ENCODE data around the gene YARS1.

Gene YARS1

GRCh38 chr1:32770221-32770731 is 46.9 kb downstream of the YARS1 start:
- no peak for DNase-seq (ENCODE audit: low read depth)
- no peak for TF ChIP-seq CTCF (IDR thresholded peaks at IDR 0.05; ENCODE audit: low read depth, low read length, missing control alignments)
- in situ Hi-C loops (cut with HindIII; ENCODE audit: low sequenced_read_pairs): no loop called here
- no peak overlapping the region for H3K4me3 ChIP-seq (ENCODE audit: low read depth, low read length)

GRCh38 chr1:32769524-32770220 is 47.5 kb downstream of the YARS1 start:
- in situ Hi-C loops (cut with HindIII; ENCODE audit: low sequenced_read_pairs): no loop called here
- no peak overlapping the region for H3K4me3 ChIP-seq (ENCODE audit: low read depth, low read length)
- DNase-seq (ENCODE audit: low read depth): no peak
- no peak for TF ChIP-seq CTCF (IDR thresholded peaks at IDR 0.05; ENCODE audit: low read depth, low read length, missing control alignments)

DNA sequence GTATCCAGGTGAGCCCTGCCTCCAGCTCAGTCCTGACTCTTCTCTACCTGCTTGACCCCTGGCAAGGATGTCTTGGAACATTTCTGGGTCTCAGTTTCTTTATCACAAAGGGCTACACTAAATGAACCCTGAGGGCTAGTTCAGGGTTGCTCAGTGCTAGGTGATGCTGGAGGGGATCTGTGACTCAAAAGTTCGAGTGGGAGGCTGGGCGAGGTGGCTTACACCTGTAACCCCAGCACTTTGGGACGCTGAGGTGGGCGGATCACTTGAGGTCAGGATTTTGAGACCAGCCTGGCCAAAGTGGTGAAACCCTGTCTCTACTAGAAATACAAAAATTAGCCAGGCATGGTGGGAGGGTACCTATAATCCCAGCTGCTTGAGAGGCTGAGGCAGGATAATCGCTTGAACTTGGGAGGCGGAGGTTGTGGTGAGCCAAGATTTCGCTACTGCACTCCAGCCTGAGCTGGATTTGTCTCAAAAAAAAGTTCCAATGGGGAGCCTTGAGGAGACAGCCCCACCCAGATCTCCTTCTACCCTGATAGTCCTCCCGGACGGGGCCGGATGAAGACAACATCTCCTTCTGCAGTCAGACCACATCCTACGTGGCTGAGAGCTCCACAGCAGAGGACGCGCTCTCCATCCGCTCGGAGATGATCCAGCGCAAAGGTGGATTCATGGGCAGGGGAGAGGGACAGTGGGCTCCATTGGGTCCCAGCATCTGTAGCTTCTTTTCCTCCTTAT is 48.9 kb downstream of the YARS1 start:
- TF ChIP-seq CTCF (IDR thresholded peaks at IDR 0.05; ENCODE audit: low read depth, low read length, missing control alignments): no peak
- no peak for DNase-seq (ENCODE audit: low read depth)
- in situ Hi-C loops (cut with HindIII; ENCODE audit: low sequenced_read_pairs): no loop called here
- H3K4me3 ChIP-seq (ENCODE audit: low read depth, low read length): no peak overlapping the region

- no peak for DNase-seq (ENCODE audit: low read depth)
- no peak overlapping the region for H3K4me3 ChIP-seq (ENCODE audit: low read depth, low read length)
- in situ Hi-C loops (cut with HindIII; ENCODE audit: low sequenced_read_pairs): no loop called here
- no peak for TF ChIP-seq CTCF (IDR thresholded peaks at IDR 0.05; ENCODE audit: low read depth, low read length, missing control alignments)
Observed at GRCh38 chr1:32767641-32768040, 49.5 kb downstream of the YARS1 start.

DNA sequence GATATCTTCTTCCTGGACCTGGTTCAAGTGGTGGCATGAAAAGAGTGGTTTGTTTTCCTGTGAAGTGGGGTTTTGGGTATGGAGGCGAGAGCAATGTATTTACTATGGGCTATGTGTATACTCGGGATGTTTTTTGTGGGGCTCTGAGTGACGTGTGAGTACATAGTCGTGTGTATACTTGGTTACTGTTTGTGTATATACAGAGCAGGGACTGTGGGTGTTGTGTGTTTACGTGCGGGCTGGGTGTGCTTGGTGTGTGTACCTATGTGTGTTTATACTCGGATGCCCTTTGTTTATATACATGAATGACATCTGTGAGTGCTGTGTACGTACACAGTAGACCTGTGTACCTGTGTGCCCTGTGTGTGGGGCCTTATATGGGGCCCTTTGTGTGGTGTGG is 50.0 kb downstream of the YARS1 start:
- H3K4me3 ChIP-seq (ENCODE audit: low read depth, low read length): no peak overlapping the region
- TF ChIP-seq CTCF (IDR thresholded peaks at IDR 0.05; ENCODE audit: low read depth, low read length, missing control alignments): no peak
- in situ Hi-C loops (cut with HindIII; ENCODE audit: low sequenced_read_pairs): no loop called here

GRCh38 chr1:32766328-32766972 is 50.7 kb downstream of the YARS1 start:
- TF ChIP-seq CTCF (IDR thresholded peaks at IDR 0.05; ENCODE audit: low read depth, low read length, missing control alignments): no peak
- DNase-seq (ENCODE audit: low read depth): no peak
- in situ Hi-C loops (cut with HindIII; ENCODE audit: low sequenced_read_pairs): no loop called here
- H3K4me3 ChIP-seq (ENCODE audit: low read depth, low read length): no peak overlapping the region

More for the DNA sequence above, 50.0 kb downstream of the YARS1 start:
- no peak for DNase-seq (ENCODE audit: low read depth)
